IMR-90 (cell line): ENCODE results near the gene DOCK1. TPM values are rescaled to one million over a fixed set of nuclear protein-coding genes. Genes with fewer than 3 reads are reported as not detected.

Source experiments
- ATAC-seq: fragments of 200-7000 bp; cut with Tn5 transposase; 2 replicates; pipeline ENCODE4 v1.9.1; 2020; ENCODE audit warnings: low read depth, mild to moderate bottlenecking, moderate library complexity
- BruUV-seq: library from RNA; stranded (reverse); fragments of 400-500 nt; replicated peaks from 2 replicates; lab custom pipeline; 2021; lab: Mats Ljungman, UMichigan
- CTCF ChIA-PET: fragments of 300-600 bp; formaldehyde crosslinking; extraction: SDS; loops from one replicate; lab custom pipeline; 2021; ENCODE audit warnings: antibody characterized with exemption; lab: Yijun Ruan, JAX
- POLR2A ChIA-PET: fragments of 300-600 bp; sonication (Branson Sonifier 250); formaldehyde crosslinking; loops from one replicate; lab custom pipeline; 2022; ENCODE audit warnings: antibody characterized with exemption; ENCODE audit not compliant: unreplicated experiment; lab: Charles Lee
- DNase-seq: peaks from one replicate; pipeline ENCODE4 v3.0.0; 2013
- H2AFZ ChIP-seq: replicated peaks from 2 replicates; pipeline ENCODE3; 2013; ENCODE audit warnings: low read length, mild to moderate bottlenecking; ENCODE audit not compliant: poor library complexity
- H2AK5ac ChIP-seq: 2 replicates; pipeline ENCODE4 v1.6.1; 2013; ENCODE audit warnings: low read depth, low read length, inconsistent platforms
- H2AK9ac ChIP-seq: replicated peaks from 2 replicates; pipeline ENCODE3; 2013; ENCODE audit warnings: mild to moderate bottlenecking, low read depth, low read length, moderate library complexity; ENCODE audit not compliant: poor library complexity
- H2BK120ac ChIP-seq: 2 replicates; pipeline ENCODE4 v1.6.1; 2013; ENCODE audit warnings: low read depth, low read length, inconsistent platforms
- H2BK15ac ChIP-seq: 3 replicates; pipeline ENCODE4 v1.6.1; 2013; ENCODE audit warnings: low read depth, low read length, inconsistent platforms
- H2BK20ac ChIP-seq: 2 replicates; pipeline ENCODE4 v1.6.1; 2013; ENCODE audit warnings: low read depth, mild to moderate bottlenecking, inconsistent platforms, low read length, moderate library complexity
- H2BK5ac ChIP-seq: 2 replicates; pipeline ENCODE4 v1.6.1; 2013; ENCODE audit warnings: mild to moderate bottlenecking, low read depth, low read length, inconsistent platforms; ENCODE audit not compliant: poor library complexity, severe bottlenecking
- H3K14ac ChIP-seq: replicated peaks from 2 replicates; pipeline ENCODE4 v1.6.1; 2013; ENCODE audit warnings: low read depth, low read length, inconsistent platforms
- H3K18ac ChIP-seq: 2 replicates; pipeline ENCODE4 v1.6.1; 2013; ENCODE audit warnings: low read depth, low read length, control low read depth
- H3K23ac ChIP-seq: 2 replicates; pipeline ENCODE4 v1.6.1; 2013; ENCODE audit warnings: low read depth, low read length, inconsistent platforms
- H3K27ac ChIP-seq: 2 replicates; pipeline ENCODE4 v1.5.1; 2013; ENCODE audit warnings: mild to moderate bottlenecking, control low read depth, low read length; ENCODE audit not compliant: insufficient read depth
- H3K27me3 ChIP-seq: 2 replicates; pipeline ENCODE4 v1.6.1; 2013; ENCODE audit warnings: low read length; ENCODE audit not compliant: control insufficient read depth, insufficient read depth
- H3K36me3 ChIP-seq: 2 replicates; pipeline ENCODE4 v1.6.1; 2013; ENCODE audit warnings: low read length, mixed read lengths; ENCODE audit not compliant: control insufficient read depth, insufficient read depth
- H3K4ac ChIP-seq: 2 replicates; pipeline ENCODE4 v1.6.1; 2013; ENCODE audit warnings: low read depth, low read length, inconsistent platforms
- H3K4me1 ChIP-seq: 2 replicates; pipeline ENCODE4 v1.6.1; 2013; ENCODE audit warnings: low read length, mixed read lengths; ENCODE audit not compliant: control insufficient read depth, insufficient read depth
- H3K4me2 ChIP-seq: 2 replicates; pipeline ENCODE4 v1.6.1; 2013; ENCODE audit warnings: low read depth, mild to moderate bottlenecking, control low read depth, low read length, moderate library complexity
- H3K4me3 ChIP-seq: 2 replicates; pipeline ENCODE4 v1.5.1; 2013; ENCODE audit warnings: low read depth, mild to moderate bottlenecking, control low read depth, low read length, moderate library complexity; ENCODE audit not compliant: insufficient read depth
- H3K56ac ChIP-seq: 2 replicates; pipeline ENCODE4 v1.6.1; 2013; ENCODE audit warnings: low read length, inconsistent platforms; ENCODE audit not compliant: insufficient read depth; ENCODE audit errors: extremely low read depth
- H3K79me1 ChIP-seq, 2 experiments: 2 replicates each; pipeline ENCODE4 v1.6.1; 2013; ENCODE audit warnings: low read length in 2 of 2, inconsistent platforms in 1 of 2, low read depth in 1 of 2
- H3K9ac ChIP-seq: 2 replicates; pipeline ENCODE4 v1.6.1; 2013; ENCODE audit warnings: low read depth, low read length, control low read depth
- H3K9me1 ChIP-seq: 2 replicates; pipeline ENCODE4 v1.6.1; 2013; ENCODE audit warnings: low read length, inconsistent platforms; ENCODE audit not compliant: insufficient read depth
- H3K9me3 ChIP-seq: 2 replicates; pipeline ENCODE4 v1.6.1; 2013; ENCODE audit warnings: low read length; ENCODE audit not compliant: control insufficient read depth, insufficient read depth
- H4K20me1 ChIP-seq: 2 replicates; pipeline ENCODE4 v1.6.1; 2013; ENCODE audit warnings: low read length, inconsistent platforms; ENCODE audit not compliant: insufficient read depth
- H4K5ac ChIP-seq: 2 replicates; pipeline ENCODE4 v1.6.1; 2013; ENCODE audit warnings: mild to moderate bottlenecking, low read depth, low read length, control low read depth
- H4K8ac ChIP-seq, 2 experiments: 2 replicates each; pipeline ENCODE4 v1.6.1; 2013; ENCODE audit warnings: low read depth in 2 of 2, low read length in 2 of 2, control low read depth in 1 of 2, inconsistent platforms in 1 of 2
- H4K91ac ChIP-seq: 2 replicates; pipeline ENCODE4 v1.6.1; 2013; ENCODE audit warnings: low read depth, low read length, inconsistent platforms; ENCODE audit not compliant: insufficient read depth
- FOS ChIP-seq: fragments of 150-350 bp; IDR thresholded peaks from 2 replicates; pipeline ENCODE4 v1.6.1; 2016; ENCODE audit warnings: low read depth, low read length
- POLR2A ChIP-seq: IDR thresholded peaks from 2 replicates; pipeline ENCODE4 v1.6.1; 2012; ENCODE audit warnings: mild to moderate bottlenecking, low read depth, low read length
- USF2 ChIP-seq: fragments of 150-350 bp; IDR thresholded peaks from 2 replicates; pipeline ENCODE4 v1.6.1; 2017; ENCODE audit warnings: mild to moderate bottlenecking, antibody characterized with exemption, low read length, low read depth
- WGBS, 2 experiments: methylation state at CpG; one replicate each; pipeline versions ENCODE4 v1.1.5 to v1.1.7; 2013; ENCODE audit warnings: missing lambda C conversion rate in 2 of 2; ENCODE audit not compliant: insufficient read length in 1 of 2; ENCODE audit errors: extremely low coverage in 2 of 2; 5-methylcytosine and 5-hydroxymethylcytosine counted together
- dilution Hi-C: fragments of 300-500 bp; cut with HindIII; formaldehyde crosslinking; loops from one replicate; pipeline ENCODE4 v1.14.3; 2018; ENCODE audit warnings: low sequenced_read_pairs; ENCODE audit not compliant: unreplicated experiment
- in situ Hi-C: fragments of 300-500 bp; cut with MboI; formaldehyde crosslinking; loops from 3 replicates; pipeline ENCODE4 v1.14.3; 2019; ENCODE audit warnings: low sequenced_read_pairs, inconsistent platforms, mixed read lengths
- intact Hi-C: fragments of 100-400 bp; cut with micrococcal nuclease; formaldehyde crosslinking; loops from 2 replicates; pipeline ENCODE4 v1.10.0; 2022
- polyA plus RNA-seq, 3 experiments: library from polyadenylated mRNA; depleted of rRNA; stranded (reverse); fragments of >200 nt; gene quantifications; 2 replicates each; pipeline ENCODE4 v1.2.3, GENCODE V29; 2012; ENCODE audit warnings: low replicate concordance in 1 of 3
- total RNA-seq: library from RNA; depleted of rRNA; stranded (reverse); fragments of >200 nt; gene quantifications from 2 replicates; pipeline ENCODE4 v1.2.3, GENCODE V29; 2012

DOCK1 gene
- total and polyA plus RNA-seq, 2 of the 4 experiments (the other 2 are of a cell fraction): 28.2 to 71.0 TPM

GRCh38 chr10:127150136-127150535 is 244.9 kb downstream of the DOCK1 start:
- WGBS, 2 experiments: no CpG with 5 or more reads among the region's 5 CpGs
- TF ChIP-seq USF2 (no peak), POLR2A (no peak), FOS (peak; percentile 61; the same call in 1 of the 2 replicates)
- ChIA-PET CTCF (interaction anchor here (1.2 kb wide), 1 partner anchor 8 kb away, joined by 3 read pairs; no protein-coding TSS in a partner anchor), POLR2A (no interaction called here)
- Histone ChIP-seq H3K27me3 (no peaks in the 10 kb centered on the region), H3K56ac (no peak overlapping the region), H3K9me3 (no peaks in the 10 kb centered on the region), H3K4ac (peak overlapping the region; percentile 88), H3K9ac (no peak overlapping the region), H3K18ac (no peak overlapping the region), H3K4me1 (peaks cover 33% of the 10 kb centered on the region), H3K14ac (0 out of 2 replicates have a peak overlapping the region, but pooled peaks have one; percentile 12), H2BK20ac (0 out of 2 replicates have a peak overlapping the region, but pooled peaks have one; percentile 15), H2AFZ (no peak overlapping the region), H4K8ac (peak overlapping the region; percentile 20 to 33; a peak in 1 of 4 replicates), H2AK9ac (no peak overlapping the region), H2BK15ac (peak overlapping the region; percentile 52; the same call in 1 of the 3 replicates), H3K4me2 (no peak overlapping the region), H3K36me3 (no peaks in the 10 kb centered on the region), H2AK5ac (peak overlapping the region; percentile 66; the same call in 1 of the 2 replicates), H3K79me1 (peaks cover 15 to 65% of the 10 kb centered on the region in 2 experiments), H4K5ac (no peak overlapping the region), H2BK5ac (no peak overlapping the region), H3K23ac (peak overlapping the region; percentile 57), H3K27ac (no peak overlapping the region; the same call in 1 of the 2 replicates), H3K4me3 (no peak overlapping the region), H4K20me1 (peaks cover 15% of the 10 kb centered on the region), H4K91ac (0 out of 2 replicates have a peak overlapping the region, but pooled peaks have one; percentile 5), H3K9me1 (peaks cover 34% of the 10 kb centered on the region), H2BK120ac (peak overlapping the region; percentile 93; the same call in 1 of the 2 replicates)
- intact Hi-C loops: no loop called here
- in situ Hi-C loops: no loop called here
- ATAC-seq: peak; percentile 28; the same call in 1 of the 2 replicates
- BruUV-seq: no TSS peak
- peak; percentile 75 for DNase-seq
- dilution Hi-C loops: no loop called here
